Fibroblast of skin of right biceps (primary cell): ENCODE measurements around the gene P2RY1.

Experiments
- DNase-seq: peaks from one replicate; pipeline ENCODE4 v3.0.0-alpha.2; 2013

The P2RY1 gene

GRCh38 chr3:152834776-152835600 lies at the start of gene P2RY1:
TSS of gene P2RY1 (plus strand) at chr3:152835131. CDS start at chr3:152835783, 652 bp downstream.
- peak; percentile 61 for DNase-seq

GRCh38 chr3:152786977-152787681 lies 47.8 kb upstream of the P2RY1 start:
- DNase-seq, result no peak

- no peak for DNase-seq
Observed at GRCh38 chr3:152790651-152791387, 44.1 kb upstream of the P2RY1 start.

- no peak for DNase-seq
Observed at GRCh38 chr3:152793969-152794368, 41.0 kb upstream of the P2RY1 start.

GRCh38 chr3:152797751-152798432 lies 37.0 kb upstream of the P2RY1 start:
- no peak for DNase-seq

GRCh38 chr3:152811974-152812760 lies 22.8 kb upstream of the P2RY1 start:
- DNase-seq, result no peak

GRCh38 chr3:152817400-152817799 lies 17.5 kb upstream of the P2RY1 start:
- DNase-seq, result no peak

GRCh38 chr3:152818027-152818426 lies 16.9 kb upstream of the P2RY1 start:
- no peak for DNase-seq

GRCh38 chr3:152823173-152823572 lies 11.8 kb upstream of the P2RY1 start:
- peak; percentile 3 for DNase-seq

- DNase-seq, result peak; percentile 21
Observed at GRCh38 chr3:152823781-152824180, 11.2 kb upstream of the P2RY1 start.

GRCh38 chr3:152825566-152825965 lies 9.4 kb upstream of the P2RY1 start:
- DNase-seq, result peak; percentile 22

GRCh38 chr3:152826476-152826875 lies 8.5 kb upstream of the P2RY1 start:
- DNase-seq, result no peak

GRCh38 chr3:152827313-152827712 lies 7.6 kb upstream of the P2RY1 start:
- DNase-seq, result no peak

GRCh38 chr3:152828075-152828840 lies 6.7 kb upstream of the P2RY1 start:
- no peak for DNase-seq

- no peak for DNase-seq
Observed at GRCh38 chr3:152830245-152830644, 4.7 kb upstream of the P2RY1 start.

- no peak for DNase-seq
Observed at GRCh38 chr3:152832046-152832445, 2.9 kb upstream of the P2RY1 start.

- no peak for DNase-seq
Observed at GRCh38 chr3:152833089-152833488, 1.8 kb upstream of the P2RY1 start.

GRCh38 chr3:152834191-152834775 lies 648 bp upstream of the P2RY1 start:
- DNase-seq, result no peak

GRCh38 chr3:152835601-152836102 lies 721 bp downstream of the P2RY1 start:
- peak; percentile 14 for DNase-seq

- no peak for DNase-seq
Observed at GRCh38 chr3:152836269-152836668, 1.3 kb downstream of the P2RY1 start.

- DNase-seq, result no peak
Observed at GRCh38 chr3:152839511-152839910, 4.6 kb downstream of the P2RY1 start.
